ENCODE measurements around the gene CRB1.

DNA sequence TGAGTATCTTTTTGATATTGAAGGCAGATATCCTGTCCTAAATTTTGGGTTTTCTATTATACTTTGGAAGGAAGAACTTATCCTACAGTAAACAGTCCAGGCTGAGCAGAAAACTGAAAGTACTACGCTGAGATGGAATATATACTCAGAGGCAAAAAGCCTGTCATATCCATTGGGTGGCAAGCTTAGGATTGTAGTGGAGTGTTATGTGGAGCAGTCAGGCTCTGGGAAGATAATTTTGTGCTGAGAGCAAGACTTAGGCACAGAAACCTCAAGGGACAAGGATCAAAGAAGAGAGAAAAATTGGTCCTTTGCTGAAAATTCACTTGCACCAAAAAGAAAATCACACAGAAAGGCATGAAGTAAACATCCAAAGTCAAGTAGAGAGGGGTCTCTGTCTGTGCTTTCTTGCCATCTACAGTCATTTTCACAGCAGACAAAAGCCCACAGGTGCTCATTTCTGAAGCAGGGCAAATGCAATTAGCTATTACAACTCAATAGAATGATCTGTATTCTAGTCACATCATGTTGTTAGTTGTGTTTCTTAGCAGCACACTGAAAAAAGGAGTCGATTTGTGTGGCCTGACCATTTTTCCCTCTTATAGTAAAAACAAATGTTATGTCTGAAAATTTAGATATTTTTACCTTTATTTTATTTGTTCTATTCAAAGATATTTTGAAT lies 38.5 kb downstream of the CRB1 start:
- TF ChIP-seq CTCF (conservative IDR thresholded peaks at IDR 0.05 in 1 of 2, IDR thresholded peaks at IDR 0.05 in 1 of 2; ENCODE audit: extremely low read depth in 1 of 2, insufficient read depth in 1 of 2, low read depth in 1 of 2, low read length in 2 of 2), result no peak
- TF ChIP-seq EZH2 (IDR thresholded peaks at IDR 0.05; ENCODE audit: borderline replicate concordance, low read length), result no peak
